Trophoblast cell (in vitro differentiated cells and primary cell): ENCODE data around the gene IQCH.

Experiments
- DNase-seq, 2 donors: peaks; one replicate each; pipeline ENCODE4 v3.0.0-alpha.2; 2016
- H2AFZ ChIP-seq: 2 replicates; pipeline ENCODE4 v1.6.1; 2013; ENCODE audit warnings: low read length, moderate library complexity, mild to moderate bottlenecking; ENCODE audit not compliant: insufficient read depth, poor library complexity
- H2AK5ac ChIP-seq: 2 replicates; pipeline ENCODE4 v1.6.1; 2013; ENCODE audit warnings: mild to moderate bottlenecking, low read length
- H2BK120ac ChIP-seq: 2 replicates; pipeline ENCODE4 v1.6.1; 2013; ENCODE audit warnings: low read length, mild to moderate bottlenecking, moderate library complexity; ENCODE audit not compliant: insufficient read depth, poor library complexity
- H2BK12ac ChIP-seq: 2 replicates; pipeline ENCODE4 v1.6.1; 2013; ENCODE audit warnings: mild to moderate bottlenecking, low read length, moderate library complexity
- H2BK5ac ChIP-seq: 2 replicates; pipeline ENCODE4 v1.6.1; 2013; ENCODE audit warnings: low read length, low read depth, moderate library complexity, mild to moderate bottlenecking; ENCODE audit not compliant: poor library complexity
- H3K14ac ChIP-seq: 2 replicates; pipeline ENCODE4 v1.6.1; 2013; ENCODE audit warnings: mild to moderate bottlenecking, low read length
- H3K18ac ChIP-seq: 2 replicates; pipeline ENCODE4 v1.6.1; 2013; ENCODE audit warnings: mild to moderate bottlenecking, low read length
- H3K23ac ChIP-seq: 2 replicates; pipeline ENCODE4 v1.6.1; 2013; ENCODE audit warnings: low read length
- H3K27ac ChIP-seq: 2 replicates; pipeline ENCODE4 v1.5.1; 2013; ENCODE audit warnings: low read depth, mild to moderate bottlenecking, inconsistent platforms, low read length, moderate library complexity
- H3K27me3 ChIP-seq: 2 replicates; pipeline ENCODE4 v1.6.1; 2013; ENCODE audit warnings: inconsistent platforms, mild to moderate bottlenecking, low read length, moderate library complexity; ENCODE audit not compliant: insufficient read depth
- H3K36me3 ChIP-seq, 2 experiments: 1 replicate in 1 of 2; 2 replicates in 1 of 2; pipeline ENCODE4 v1.6.1; 2013; ENCODE audit warnings: low read length in 2 of 2, mild to moderate bottlenecking in 2 of 2, moderate library complexity in 1 of 2; ENCODE audit not compliant: insufficient read depth in 2 of 2, control insufficient read depth in 1 of 2
- H3K4ac ChIP-seq: 2 replicates; pipeline ENCODE4 v1.6.1; 2013; ENCODE audit warnings: low read depth, mild to moderate bottlenecking, low read length, moderate library complexity
- H3K4me1 ChIP-seq, 2 experiments: 1 replicate in 1 of 2; 2 replicates in 1 of 2; pipeline ENCODE4 v1.6.1; 2013; ENCODE audit warnings: low read length in 2 of 2, mild to moderate bottlenecking in 2 of 2, moderate library complexity in 1 of 2; ENCODE audit not compliant: insufficient read depth in 2 of 2, control insufficient read depth in 1 of 2
- H3K4me2 ChIP-seq: 2 replicates; pipeline ENCODE4 v1.6.1; 2013; ENCODE audit warnings: inconsistent platforms, mild to moderate bottlenecking, low read length, moderate library complexity
- H3K4me3 ChIP-seq: 2 replicates; pipeline ENCODE4 v1.5.1; 2013; ENCODE audit warnings: mild to moderate bottlenecking, low read depth, low read length, inconsistent platforms
- H3K79me1 ChIP-seq: one replicate; pipeline ENCODE4 v1.6.1; 2013; ENCODE audit warnings: low read length
- H3K79me2 ChIP-seq: 2 replicates; pipeline ENCODE4 v1.6.1; 2013; ENCODE audit warnings: low read length, mild to moderate bottlenecking; ENCODE audit not compliant: control insufficient read depth, insufficient read depth, poor library complexity
- H3K9ac ChIP-seq: 2 replicates; pipeline ENCODE4 v1.6.1; 2013; ENCODE audit warnings: mild to moderate bottlenecking, low read length
- H3K9me3 ChIP-seq: 2 replicates; pipeline ENCODE4 v1.6.1; 2013; ENCODE audit warnings: low read depth, mild to moderate bottlenecking, control low read depth, inconsistent platforms, low read length; ENCODE audit not compliant: insufficient read depth
- H4K12ac ChIP-seq: 2 replicates; pipeline ENCODE4 v1.6.1; 2013; ENCODE audit warnings: low read depth, mild to moderate bottlenecking, low read length, moderate library complexity
- H4K8ac ChIP-seq: 2 replicates; pipeline ENCODE4 v1.6.1; 2013; ENCODE audit warnings: low read depth, mild to moderate bottlenecking, low read length, moderate library complexity
- H4K91ac ChIP-seq: one replicate; pipeline ENCODE4 v1.6.1; 2013; ENCODE audit warnings: low read depth, mild to moderate bottlenecking, low read length, moderate library complexity
- WGBS: extraction: QIAGEN DNeasy Blood & Tissue Kit; methylation state at CpG from one replicate; pipeline ENCODE4 v1.1.7; 2013; ENCODE audit warnings: missing lambda C conversion rate; ENCODE audit not compliant: insufficient read length, insufficient coverage; ENCODE audit errors: extremely low coverage; 5-methylcytosine and 5-hydroxymethylcytosine counted together

The IQCH gene

GRCh38 chr15:67396114-67396513 is 141.5 kb downstream of the IQCH start:
- Histone ChIP-seq H3K4ac (no peak overlapping the region), H2AFZ (no peak overlapping the region), H3K14ac (no peak overlapping the region), H3K79me2 (no peaks in the 10 kb centered on the region), H4K91ac (no peak overlapping the region), H2BK120ac (no peak overlapping the region), H3K9ac (no peak overlapping the region), H3K36me3 (no peaks in the 10 kb centered on the region), H3K18ac (no peak overlapping the region), H2BK12ac (no peak overlapping the region), H2BK5ac (no peak overlapping the region), H3K23ac (no peak overlapping the region), H3K4me3 (no peak overlapping the region), H3K9me3 (no peaks in the 10 kb centered on the region), H3K27me3 (no peaks in the 10 kb centered on the region), H3K27ac (no peak overlapping the region), H3K4me1 (no peaks in the 10 kb centered on the region), H2AK5ac (no peak overlapping the region), H4K8ac (no peak overlapping the region), H4K12ac (no peak overlapping the region), H3K4me2 (no peak overlapping the region), H3K79me1 (no peaks in the 10 kb centered on the region)
- no CpG with 5 or more reads among the region's 5 CpGs for WGBS
- no peak for DNase-seq

- no peak overlapping the region for H2BK120ac ChIP-seq
- no peak overlapping the region for H3K18ac ChIP-seq
- H2BK5ac ChIP-seq, result no peak overlapping the region
- no peak overlapping the region for H4K91ac ChIP-seq
- no peak overlapping the region for H3K23ac ChIP-seq
- H3K79me2 ChIP-seq, result no peaks in the 10 kb centered on the region
- H3K4me3 ChIP-seq, result no peak overlapping the region
- H3K36me3 ChIP-seq, result no peaks in the 10 kb centered on the region
- WGBS, result no CpG with 5 or more reads among the region's 1 CpG
- no peak overlapping the region for H2AFZ ChIP-seq
- no peak overlapping the region for H3K4me2 ChIP-seq
- H3K9me3 ChIP-seq, result no peaks in the 10 kb centered on the region
- no peak overlapping the region for H2BK12ac ChIP-seq
- H4K8ac ChIP-seq, result no peak overlapping the region
- H3K4me1 ChIP-seq, result no peaks in the 10 kb centered on the region
- H3K9ac ChIP-seq, result no peak overlapping the region
- no peaks in the 10 kb centered on the region for H3K79me1 ChIP-seq
- H2AK5ac ChIP-seq, result no peak overlapping the region
- no peak overlapping the region for H3K27ac ChIP-seq
- H4K12ac ChIP-seq, result no peak overlapping the region
- no peak overlapping the region for H3K4ac ChIP-seq
- H3K14ac ChIP-seq, result no peak overlapping the region
- no peaks in the 10 kb centered on the region for H3K27me3 ChIP-seq
- DNase-seq, result peak in 1 of 2 donors; percentile 22
Observed at GRCh38 chr15:67397139-67397538, 142.6 kb downstream of the IQCH start.

GRCh38 chr15:67399925-67400324 is 145.3 kb downstream of the IQCH start:
- Histone ChIP-seq H3K23ac (no peak overlapping the region), H3K36me3 (no peaks in the 10 kb centered on the region), H3K27me3 (no peaks in the 10 kb centered on the region), H3K4me1 (no peaks in the 10 kb centered on the region), H4K8ac (no peak overlapping the region), H3K79me1 (no peaks in the 10 kb centered on the region), H2AFZ (no peak overlapping the region), H3K18ac (no peak overlapping the region), H3K9ac (no peak overlapping the region), H3K4me2 (no peak overlapping the region), H3K27ac (no peak overlapping the region), H3K79me2 (no peaks in the 10 kb centered on the region), H2AK5ac (no peak overlapping the region), H3K9me3 (no peaks in the 10 kb centered on the region), H2BK12ac (no peak overlapping the region), H4K91ac (no peak overlapping the region), H4K12ac (no peak overlapping the region), H2BK5ac (no peak overlapping the region), H2BK120ac (no peak overlapping the region), H3K4ac (no peak overlapping the region), H3K4me3 (no peak overlapping the region), H3K14ac (no peak overlapping the region)
- WGBS, result no CpG with 5 or more reads among the region's 4 CpGs
- DNase-seq, result no peak

DNA sequence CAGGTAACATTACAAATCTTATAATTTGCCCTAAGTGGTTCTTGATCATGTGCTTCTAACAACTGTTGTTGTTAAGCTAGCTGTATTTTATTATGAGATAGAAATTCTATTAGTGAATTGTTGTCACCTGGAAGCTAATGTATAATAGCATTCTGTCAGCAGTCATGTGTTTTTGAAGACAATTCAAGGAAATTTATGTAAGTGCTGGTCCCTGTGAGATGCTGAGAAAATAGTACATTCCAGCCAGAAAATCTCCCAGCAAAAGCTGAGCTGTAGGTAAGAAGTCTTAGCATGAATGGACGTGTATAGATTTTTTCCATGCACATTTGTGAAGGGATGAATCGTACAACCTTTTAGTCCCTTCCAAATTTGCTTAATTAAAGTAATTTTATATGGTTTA is 146.3 kb downstream of the IQCH start:
- Histone ChIP-seq H2BK120ac (no peak overlapping the region), H3K4me2 (no peak overlapping the region), H4K91ac (no peak overlapping the region), H3K9ac (no peak overlapping the region), H3K36me3 (no peaks in the 10 kb centered on the region), H3K79me1 (no peaks in the 10 kb centered on the region), H2AK5ac (no peak overlapping the region), H3K9me3 (no peaks in the 10 kb centered on the region), H2AFZ (no peak overlapping the region), H4K8ac (no peak overlapping the region), H3K79me2 (no peaks in the 10 kb centered on the region), H4K12ac (no peak overlapping the region), H3K27ac (no peak overlapping the region), H3K4me3 (no peak overlapping the region), H3K4ac (no peak overlapping the region), H3K23ac (no peak overlapping the region), H3K14ac (no peak overlapping the region), H3K18ac (no peak overlapping the region), H2BK12ac (no peak overlapping the region), H3K27me3 (no peaks in the 10 kb centered on the region), H3K4me1 (no peaks in the 10 kb centered on the region), H2BK5ac (no peak overlapping the region)
- DNase-seq, result no peak
- WGBS, result no CpG with 5 or more reads among the region's 2 CpGs
